Ovary (tissue), 9 donors: Measurements from ENCODE around the gene OR4E2. TPM values are rescaled to one million over a fixed set of nuclear protein-coding genes. Genes with fewer than 3 reads are reported as not detected.

Source experiments
- DNase-seq, 5 donors: peaks; one replicate each; pipeline ENCODE4 v3.0.0-alpha.2; 2019 to 2020
- H3K27ac ChIP-seq, 2 donors: fragments of 200-600 bp; one replicate each; pipeline versions ENCODE4 v1.5.1 to v1.8.0; 2019 to 2022
- H3K27me3 ChIP-seq: fragments of 200-600 bp; one replicate; pipeline ENCODE4 v1.8.0; 2022
- H3K36me3 ChIP-seq: fragments of 200-600 bp; sonication (generic); one replicate; pipeline ENCODE4 v1.5.1; 2019
- H3K4me1 ChIP-seq: one replicate; pipeline ENCODE4 v1.8.1; 2013; ENCODE audit warnings: mild to moderate bottlenecking, moderate library complexity; ENCODE audit not compliant: insufficient read depth
- H3K4me3 ChIP-seq: fragments of 200-600 bp; sonication (generic); one replicate; pipeline ENCODE4 v1.5.1; 2017
- H3K9me3 ChIP-seq, 2 donors: fragments of 200-600 bp in 1 of 2; sonication (generic) in 1 of 2; one replicate each; pipeline versions ENCODE4 v1.5.1 to v1.8.1; 2013 to 2019; ENCODE audit warnings: mild to moderate bottlenecking in 1 of 2, moderate library complexity in 1 of 2
- CTCF ChIP-seq, 3 donors: fragments of 450-650 bp in 2 of 3; fragments of 200-600 bp in 1 of 3; IDR thresholded peaks; one replicate each; pipeline versions ENCODE4 v1.5.1 to v1.8.0; 2016 to 2022; ENCODE audit warnings: antibody characterized with exemption in 3 of 3, mild to moderate bottlenecking in 1 of 3
- EP300 ChIP-seq: sonication (generic); formaldehyde crosslinking; IDR thresholded peaks from one replicate; pipeline ENCODE4 v1.6.1; 2017; ENCODE audit warnings: antibody characterized with exemption
- POLR2A ChIP-seq: fragments of 450-650 bp; IDR thresholded peaks from one replicate; pipeline ENCODE4 v1.6.1; 2017; ENCODE audit warnings: antibody characterized with exemption, mild to moderate bottlenecking, moderate library complexity
- WGBS, 3 donors: extraction: QIAGEN DNeasy Blood & Tissue Kit in 1 of 3; methylation state at CpG; one replicate each; pipeline versions ENCODE4 v1.1.5 to v1.1.7; 2013 to 2017; 5-methylcytosine and 5-hydroxymethylcytosine counted together
- intact Hi-C, 4 donors: fragments of 100-400 bp; cut with DNase I; formaldehyde crosslinking; loops; one replicate each; pipeline versions ENCODE4 v1.11.0 to v1.15.1; 2022 to 2023
- polyA plus RNA-seq, 2 donors: library from polyadenylated mRNA; stranded (reverse); fragments of 200-250 nt in 1 of 2; fragments of 350-450 nt in 1 of 2; fragmentation: Illumina TruSeq in 1 of 2; extraction: RNeasy Lipid Tissue Mini Kit (QIAGEN cat#74804) in 1 of 2; gene quantifications; one replicate each; pipeline ENCODE4 v1.2.3, GENCODE V29; 2013 to 2014
- small RNA-seq: library from RNA; depleted of rRNA; stranded (forward); fragments of <200 nt; gene quantifications from one replicate; pipeline ENCODE3, GENCODE V24; 2016
- total RNA-seq, 7 donors: library from RNA; depleted of rRNA in 2 of 7; stranded (reverse); fragments of >200 nt in 2 of 7; fragmentation: NEBNext Ultra II Directional in 3 of 7; extraction: Animal tissue kit (Norgen Biotek cat#: 25700) in 3 of 7; gene quantifications; one replicate each; pipeline versions ENCODE4 v1.1.0 to v1.2.4, GENCODE V29; 2016 to 2023
- donor health status: DM: no; HTN: no; CAD: no; lungs with moderate emphysema.
- donor health status: DM: no; HTN: no; CAD: no.
- donor health status: Bipolar disorder and iron deficiency.
- donor health status: DM: yes; HTN: yes; CAD: no.
- donor health status: DM: no; HTN: no; CAD: no.
- donor health status: DM: yes; HTN: yes; CAD: no.

The OR4E2 gene
- total and polyA plus RNA-seq, 9 donors = not detected

GRCh38 chr14:21711360-21711961, 57.8 kb downstream of the OR4E2 start:
- Histone ChIP-seq H3K27ac (no peak overlapping the region), H3K27me3 (no peaks in the 10 kb centered on the region), H3K9me3 (no peaks in the 10 kb centered on the region), H3K36me3 (no peaks in the 10 kb centered on the region), H3K4me3 (no peak overlapping the region), H3K4me1 (no peaks in the 10 kb centered on the region)
- intact Hi-C loops = no loop called here
- TF ChIP-seq EP300 (no peak), CTCF (IDR thresholded peaks at IDR 0.05) (peak in 1 of 3 donors; percentile 10), POLR2A (no peak)
- WGBS, 3 donors = 28 to 33% (median 31%) methylated on average over 3 of the region's 3 CpGs
- no peak for DNase-seq

GRCh38 chr14:21712036-21712435, 58.4 kb downstream of the OR4E2 start:
- no peaks in the 10 kb centered on the region for H3K9me3 ChIP-seq
- no peak overlapping the region for H3K4me3 ChIP-seq
- TF ChIP-seq EP300 (no peak), CTCF (IDR thresholded peaks at IDR 0.05) (no peak), POLR2A (no peak)
- no peaks in the 10 kb centered on the region for H3K4me1 ChIP-seq
- intact Hi-C loops = no loop called here
- DNase-seq = no peak
- WGBS, 3 donors = 68 to 81% (median 69%) methylated on average over 2 of the region's 2 CpGs
- no peak overlapping the region for H3K27ac ChIP-seq
- H3K36me3 ChIP-seq = no peaks in the 10 kb centered on the region
- no peaks in the 10 kb centered on the region for H3K27me3 ChIP-seq

- Histone ChIP-seq H3K9me3 (no peaks in the 10 kb centered on the region), H3K4me3 (no peak overlapping the region), H3K27ac (no peak overlapping the region), H3K4me1 (no peaks in the 10 kb centered on the region), H3K36me3 (no peaks in the 10 kb centered on the region), H3K27me3 (no peaks in the 10 kb centered on the region)
- TF ChIP-seq EP300 (no peak), POLR2A (no peak), CTCF (IDR thresholded peaks at IDR 0.05) (no peak)
- DNase-seq = no peak
- WGBS, 3 donors = 60 to 76% (median 62%) methylated on average over 6 of the region's 6 CpGs
- intact Hi-C loops = no loop called here
These were observed 60.8 kb downstream of the OR4E2 start for GRCh38 chr14:21714318-21714929.

Small RNAs within 50 kb of the gene (small RNA-seq; reads per million reads assigned to genes)
- gene AC243972.3 = not detected

Other genes with a start within 250 kb of the OR4E2 start
- gene CHD8, start 197.7 kb upstream of the OR4E2 start, total RNA-seq = 10 to 100 TPM; 36.0 to 79.3 (median 66.9) TPM
- 10 to 100 TPM; 27.1 to 56.6 TPM for gene CHD8, start 197.7 kb upstream of the OR4E2 start, polyA plus RNA-seq
- gene RAB2B, start 176.9 kb upstream of the OR4E2 start, total RNA-seq = 10 to 100 TPM; 18.4 to 28.7 (median 25.0) TPM
- gene RAB2B, start 176.9 kb upstream of the OR4E2 start, polyA plus RNA-seq = 10 to 100 TPM; 15.8 to 53.7 TPM
- 10 to 100 TPM; 22.7 to 75.3 (median 64.4) TPM for gene TOX4, start 176.6 kb upstream of the OR4E2 start, total RNA-seq
- 10 to 100 TPM; 21.8 to 73.8 TPM for gene TOX4, start 176.6 kb upstream of the OR4E2 start, polyA plus RNA-seq
- 10 to 100 TPM; 40.4 to 61.5 (median 44.7) TPM for gene METTL3, start 142.5 kb upstream of the OR4E2 start, total RNA-seq
- 10 to 100 TPM; 36.3 to 37.0 TPM for gene METTL3, start 142.5 kb upstream of the OR4E2 start, polyA plus RNA-seq
- 10 to 100 TPM; 11.9 to 38.8 (median 22.8) TPM for gene SALL2, start 127.5 kb upstream of the OR4E2 start, total RNA-seq
- gene SALL2, start 127.5 kb upstream of the OR4E2 start, polyA plus RNA-seq = 10 to 100 TPM; 25.9 to 32.7 TPM
- gene OR10G3, start 73.8 kb upstream of the OR4E2 start, total RNA-seq = not detected
- not detected for gene OR10G3, start 73.8 kb upstream of the OR4E2 start, polyA plus RNA-seq
- gene OR10G2, start 18.9 kb upstream of the OR4E2 start, total RNA-seq = not detected
- gene OR10G2, start 18.9 kb upstream of the OR4E2 start, polyA plus RNA-seq = not detected
- gene OR4E1, start 20.0 kb downstream of the OR4E2 start, total RNA-seq = not detected
- not detected for gene OR4E1, start 20.0 kb downstream of the OR4E2 start, polyA plus RNA-seq